ENCODE measurements around the gene KRTAP5-10.
"Not testable (repeated sequence)": the region's sequence is repeated elsewhere in the genome, so short reads cannot be mapped to it uniquely, and the experiment has no call there.

The KRTAP5-10 gene

DNA sequence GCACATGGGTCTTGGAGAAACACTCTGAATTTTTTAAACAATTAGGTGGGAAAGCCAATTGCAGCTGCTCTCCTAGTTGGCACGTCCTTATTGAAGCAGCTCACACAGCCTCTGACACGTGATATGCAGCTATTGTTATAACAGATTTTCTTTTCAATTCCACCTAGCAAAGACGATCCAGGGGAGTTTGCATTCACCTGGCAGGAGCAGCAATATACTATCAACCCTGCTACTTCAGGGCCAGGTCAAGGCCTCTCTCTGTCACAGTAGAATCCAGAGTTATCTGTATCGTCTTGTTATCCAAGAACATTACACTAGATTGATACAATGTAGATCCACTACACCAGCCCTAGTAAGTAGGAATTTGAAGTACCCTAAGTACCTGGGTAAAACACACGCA is 9.1 kb downstream of the KRTAP5-10 start:
- DNase-seq = no peak

DNA sequence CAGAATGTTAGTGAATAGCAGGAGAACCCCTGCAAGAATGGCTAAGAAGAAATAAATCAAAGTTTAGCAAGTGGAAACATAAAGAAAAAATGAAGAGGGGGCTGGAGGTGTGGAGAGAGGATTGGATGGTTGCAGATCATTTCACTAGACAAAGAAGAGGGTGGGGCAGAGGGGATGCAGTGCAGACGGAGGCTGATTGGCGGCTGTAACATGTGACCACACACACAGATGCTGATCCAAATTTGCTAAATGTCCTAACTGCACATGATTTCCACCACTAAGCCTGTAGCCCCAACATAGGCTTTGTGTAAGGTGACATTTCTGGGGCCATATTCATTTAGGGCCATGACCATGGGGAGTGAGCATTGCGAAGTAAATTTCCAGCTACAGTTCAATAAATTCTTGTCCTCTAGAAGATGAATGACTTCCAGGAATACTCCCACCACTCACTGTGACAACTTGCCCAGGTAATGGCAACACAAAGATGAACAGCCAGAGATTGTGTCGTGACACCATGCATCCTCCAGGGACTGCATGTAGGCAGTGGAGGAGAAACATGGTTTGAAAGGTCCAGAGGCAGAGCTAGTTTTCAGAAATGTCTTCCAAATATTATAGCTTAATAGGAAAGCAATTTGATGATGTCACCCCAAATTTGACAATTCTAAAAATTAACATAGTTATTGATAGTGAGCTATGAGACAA is 10.5 kb downstream of the KRTAP5-10 start:
- DNase-seq = no peak

DNA sequence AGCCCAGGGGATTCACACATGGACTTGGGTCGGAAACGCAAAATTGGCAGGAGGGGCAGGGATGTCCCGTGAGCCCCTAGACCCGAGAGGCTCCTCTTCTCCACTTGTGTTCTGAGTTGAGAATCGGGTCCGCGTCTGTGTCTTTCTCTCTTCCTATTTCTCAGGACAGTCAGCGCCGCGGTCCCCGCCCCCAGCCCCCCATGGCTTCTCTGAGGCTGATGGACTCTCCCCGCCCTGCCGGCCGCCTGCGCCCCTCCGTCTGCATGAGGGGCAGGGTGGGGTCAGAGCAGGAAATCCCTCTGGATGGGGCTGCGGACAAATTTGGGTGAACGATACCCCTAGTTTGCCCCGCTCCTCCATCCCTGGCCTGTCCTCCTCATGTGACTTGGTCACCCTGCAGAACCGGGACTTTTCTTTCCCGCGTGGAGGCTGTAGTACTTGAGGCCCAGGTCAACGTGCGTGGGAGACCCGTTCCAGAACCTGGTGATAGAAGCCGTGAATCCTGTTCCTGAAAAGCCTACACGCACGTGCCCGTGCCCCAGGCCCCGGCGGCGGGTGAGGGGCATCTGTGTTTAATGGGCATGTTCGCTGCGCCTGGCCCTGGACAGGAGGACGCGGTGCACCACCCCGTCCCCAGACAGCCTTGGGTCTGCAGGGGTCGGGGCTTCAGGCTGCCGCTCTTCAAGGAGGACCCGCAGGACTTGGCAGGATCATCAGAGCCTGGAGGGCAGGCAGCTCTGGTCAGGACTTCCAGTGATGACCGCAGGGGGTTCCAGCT is 11.5 kb downstream of the KRTAP5-10 start:
- DNase-seq = not testable (repeated sequence)

DNA sequence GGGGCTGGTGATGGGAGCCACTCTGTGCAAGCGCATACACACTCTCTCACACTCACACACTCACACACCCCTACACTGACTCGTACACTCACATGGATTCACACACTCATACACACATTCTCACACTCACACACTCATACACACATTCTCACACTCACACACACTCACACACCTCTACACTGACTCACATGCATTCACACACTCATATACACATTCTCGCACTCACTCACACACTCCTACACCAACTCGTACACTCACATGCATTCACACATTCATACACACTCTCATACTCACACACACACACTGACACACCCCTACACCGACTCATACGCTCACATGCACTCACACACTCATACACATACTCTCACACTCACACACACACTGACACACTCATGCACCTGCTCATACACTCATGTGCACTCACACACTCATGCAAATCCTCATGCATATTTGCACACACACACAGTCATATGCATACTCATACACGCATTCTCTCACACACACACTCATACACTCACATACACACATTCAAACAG is 12.2 kb downstream of the KRTAP5-10 start:
- no peak for DNase-seq

DNA sequence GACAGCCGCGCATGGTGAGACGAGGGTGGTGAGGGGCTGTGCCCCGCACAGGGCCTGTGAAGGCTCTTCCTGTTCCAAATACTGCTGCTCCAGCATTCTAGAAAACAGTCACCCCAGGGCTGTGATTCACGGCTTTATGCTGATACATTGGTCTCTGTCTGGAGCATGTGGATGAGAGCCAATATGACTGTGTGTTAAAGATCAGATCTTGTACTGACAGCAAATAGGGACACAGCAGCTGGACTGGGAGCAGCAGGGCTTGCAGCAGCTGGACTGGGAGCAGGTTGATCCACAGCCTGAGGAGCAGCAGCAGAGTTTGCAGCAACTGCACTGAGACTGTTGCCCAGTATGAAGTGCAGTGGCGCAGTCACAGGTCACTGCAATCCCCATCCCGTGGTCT is 14.2 kb downstream of the KRTAP5-10 start:
- DNase-seq = not testable (repeated sequence)

DNA sequence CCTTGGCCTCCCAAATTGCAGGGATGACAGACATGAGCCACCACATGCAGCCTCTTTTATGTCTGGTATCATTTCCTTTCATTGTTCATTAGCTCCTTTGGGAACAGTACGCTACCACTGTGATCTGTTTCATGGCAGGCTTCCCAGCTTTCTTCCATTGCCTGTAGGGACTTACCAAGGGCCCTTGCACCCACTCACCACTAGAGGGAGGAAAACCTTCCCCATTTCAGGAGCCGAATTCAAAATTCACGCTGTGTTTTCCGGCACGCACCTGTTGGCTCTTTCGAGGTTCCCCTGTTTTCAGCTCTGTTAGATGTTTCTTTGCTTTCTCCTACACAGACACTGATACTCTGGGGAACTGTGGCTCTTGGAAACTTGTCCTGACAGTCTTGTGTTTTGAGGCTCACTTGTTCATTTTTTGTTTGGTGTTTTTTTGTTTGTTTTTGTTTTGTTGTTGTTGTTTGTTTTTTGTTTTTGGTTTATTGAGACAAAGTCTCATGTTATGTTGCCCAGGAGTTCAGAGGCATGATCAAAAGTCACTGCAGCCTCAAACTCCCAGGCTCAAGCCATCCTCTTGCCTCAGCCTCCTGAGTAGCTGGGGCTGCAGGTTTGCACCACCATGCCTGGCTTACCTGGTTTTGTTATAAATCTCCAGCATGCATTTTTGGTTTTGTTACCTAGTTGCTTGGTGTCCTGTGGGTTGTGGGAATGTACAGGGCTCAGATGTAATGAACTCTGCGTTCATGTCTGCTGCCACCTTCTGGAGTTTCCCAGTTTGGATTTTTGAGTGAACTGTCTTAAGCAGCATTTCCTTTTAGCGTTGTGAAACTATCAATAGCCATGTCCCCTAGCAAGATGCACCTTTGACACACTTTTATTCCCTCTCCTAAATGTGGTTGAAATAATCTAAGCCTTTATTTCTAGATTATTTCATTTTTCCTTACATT is 15.0 kb downstream of the KRTAP5-10 start:
- DNase-seq = no peak

DNA sequence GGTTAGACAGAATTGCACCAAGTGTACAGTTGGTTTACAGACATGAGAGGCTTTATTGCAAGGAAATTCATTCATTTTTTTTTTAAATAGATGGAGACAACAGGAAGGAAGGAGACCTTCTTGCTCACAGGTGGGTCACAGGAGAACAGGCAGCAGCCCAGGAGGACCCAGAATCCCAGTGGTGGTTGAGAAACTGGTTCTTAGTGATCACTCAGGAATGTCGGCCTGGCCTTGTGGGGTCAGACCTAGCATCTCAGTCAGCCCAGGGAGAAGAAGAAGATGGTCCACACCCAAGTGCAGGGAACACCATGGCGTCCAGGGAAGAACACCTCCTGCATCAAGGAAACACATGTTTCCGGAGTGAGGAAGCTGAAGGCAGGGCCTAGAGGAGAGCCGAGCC is 16.5 kb downstream of the KRTAP5-10 start:
- DNase-seq = no peak

DNA sequence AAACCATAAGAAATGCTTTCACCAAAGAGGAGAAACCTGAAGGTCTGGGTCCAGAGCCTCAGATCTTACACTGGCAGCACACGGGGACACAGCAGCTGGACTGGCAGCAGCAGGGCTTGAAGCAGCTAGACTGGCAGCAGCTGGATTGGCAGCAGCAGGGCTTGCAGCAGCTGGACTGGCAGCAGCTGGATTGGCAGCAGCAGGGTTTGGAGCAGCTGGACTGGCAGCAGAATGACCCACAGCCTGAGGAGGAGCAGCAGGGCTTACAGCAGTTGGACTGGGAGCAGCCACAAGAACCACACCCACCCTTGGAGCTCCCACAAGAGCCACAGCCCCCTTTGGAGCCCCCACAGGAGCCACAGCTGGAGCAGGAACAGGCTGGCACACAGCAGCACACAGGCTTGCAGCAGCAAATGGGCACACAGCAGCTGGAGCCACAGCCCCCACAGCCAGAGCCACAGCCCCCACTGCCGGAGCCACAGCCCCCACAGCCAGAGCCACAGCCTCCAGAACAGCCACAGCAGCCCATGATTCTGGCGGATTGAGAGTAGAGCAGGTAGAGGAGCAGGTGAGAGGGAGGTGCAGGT is 17.0 kb downstream of the KRTAP5-10 start, which contains the start of gene KRTAP5-11:
KRTAP5-11 (minus strand) TSS at position 567 of the 587 bp plus-strand sequence; CDS start at position 529, 38 bp downstream.
- no peak for DNase-seq

DNA sequence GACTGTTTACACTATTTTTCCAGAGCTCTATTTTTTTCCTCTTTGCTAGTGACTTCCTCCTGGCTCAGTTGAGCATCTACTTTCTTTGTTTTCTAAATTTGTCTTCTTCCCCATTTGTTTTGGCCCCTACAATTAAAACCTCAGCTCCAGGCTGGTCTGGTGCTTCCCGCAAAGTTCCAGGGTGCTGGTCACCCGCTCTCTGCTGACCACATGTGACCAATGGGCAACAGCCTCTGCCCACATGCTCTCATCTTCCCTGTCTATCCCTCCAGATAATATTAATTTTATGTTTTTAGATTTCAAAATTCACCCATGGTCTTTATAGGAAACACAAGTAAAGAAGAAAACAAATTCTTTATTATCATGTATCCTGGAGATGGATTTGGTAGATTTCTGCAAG is 17.6 kb downstream of the KRTAP5-10 start:
- not testable (repeated sequence) for DNase-seq

DNA sequence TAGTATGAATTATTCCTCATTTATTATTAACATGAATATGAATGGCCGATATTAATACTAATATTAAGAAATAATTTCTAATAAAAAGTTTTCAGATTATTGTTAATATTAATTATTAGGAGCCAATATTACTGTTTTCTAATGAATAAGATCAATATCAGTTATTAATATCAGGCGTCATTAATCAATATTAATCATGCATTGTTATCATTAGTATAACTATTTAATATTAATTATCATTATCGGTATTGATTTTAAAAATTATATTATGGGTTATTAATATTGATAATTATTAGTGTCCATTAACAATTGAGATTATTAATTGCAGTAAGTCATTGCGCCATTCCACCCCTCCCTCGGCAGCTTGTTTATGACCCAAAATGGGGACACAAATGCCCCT is 20.3 kb downstream of the KRTAP5-10 start:
- not testable (repeated sequence) for DNase-seq

DNA sequence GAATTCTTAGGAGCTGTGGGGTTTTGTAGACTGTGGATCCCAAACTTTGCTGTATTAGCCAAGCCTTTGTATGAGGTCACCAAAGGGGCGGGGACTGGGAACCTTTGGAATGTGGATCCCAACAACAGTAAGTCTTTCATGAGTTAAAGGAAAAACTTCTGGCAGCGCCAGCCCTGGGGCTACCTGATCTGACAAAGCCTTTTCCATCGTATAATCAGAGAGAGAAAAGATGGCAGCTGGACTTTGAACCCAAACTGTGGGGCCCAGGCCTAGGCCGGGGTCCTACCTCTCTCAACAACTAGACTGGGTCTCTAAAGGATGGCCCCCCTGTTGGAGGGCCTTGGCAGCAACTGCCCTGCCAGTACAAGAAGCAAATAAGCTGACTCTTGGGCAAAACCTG is 23.0 kb downstream of the KRTAP5-10 start:
- DNase-seq = not testable (repeated sequence)

DNA sequence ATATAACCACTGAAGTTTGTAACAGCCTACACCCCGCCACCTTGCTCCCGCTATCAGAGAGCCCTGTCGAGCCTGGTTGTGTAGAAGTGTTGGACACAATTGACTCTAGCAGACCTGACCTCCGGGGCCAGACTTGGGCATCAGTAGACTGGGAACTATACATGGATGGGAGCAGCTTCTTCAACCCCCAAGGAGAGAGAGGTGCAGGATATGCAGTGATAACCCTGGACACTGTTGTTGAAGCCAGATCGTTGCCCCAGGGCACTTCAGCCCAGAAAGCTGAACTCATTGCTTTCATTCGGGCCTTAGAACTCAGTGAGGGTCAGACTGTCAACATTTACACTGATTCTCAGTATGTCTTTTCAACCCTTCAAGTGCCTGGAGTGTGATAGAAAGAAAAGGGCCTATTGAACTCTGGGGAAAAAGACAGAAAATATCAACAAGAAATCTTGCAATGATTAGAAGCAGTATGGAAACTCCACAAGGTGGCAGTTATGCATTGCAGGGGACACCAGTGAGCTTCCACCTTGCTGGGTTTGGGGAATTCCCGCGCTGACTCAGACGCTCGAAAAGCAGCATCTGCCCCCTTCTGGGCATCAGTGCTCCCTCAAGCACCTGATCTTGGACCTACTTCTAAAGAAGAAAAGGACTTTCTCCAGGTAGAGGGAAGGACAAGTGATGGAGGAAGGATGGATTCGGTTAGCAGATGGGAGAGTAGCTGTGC is 23.6 kb downstream of the KRTAP5-10 start:
- not testable (repeated sequence) for DNase-seq

DNA sequence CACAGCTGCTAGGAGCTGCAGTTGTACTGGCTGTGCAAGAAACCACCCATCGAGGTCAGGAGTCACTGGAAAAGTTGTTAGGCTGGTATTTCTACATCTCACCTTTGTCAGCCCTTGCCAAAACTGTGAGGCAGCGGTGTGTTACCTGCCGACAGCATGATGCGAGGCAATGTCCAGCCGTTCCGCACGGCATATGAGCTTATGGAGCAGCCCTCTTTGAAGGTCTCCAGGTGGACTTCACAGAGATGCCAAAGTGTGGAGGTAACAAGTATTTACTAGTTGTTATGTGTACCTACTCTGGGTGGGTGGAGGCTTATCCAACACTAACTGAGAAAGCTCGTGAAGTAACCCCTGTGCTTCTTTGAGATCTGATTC is 24.2 kb downstream of the KRTAP5-10 start:
- not testable (repeated sequence) for DNase-seq

DNA sequence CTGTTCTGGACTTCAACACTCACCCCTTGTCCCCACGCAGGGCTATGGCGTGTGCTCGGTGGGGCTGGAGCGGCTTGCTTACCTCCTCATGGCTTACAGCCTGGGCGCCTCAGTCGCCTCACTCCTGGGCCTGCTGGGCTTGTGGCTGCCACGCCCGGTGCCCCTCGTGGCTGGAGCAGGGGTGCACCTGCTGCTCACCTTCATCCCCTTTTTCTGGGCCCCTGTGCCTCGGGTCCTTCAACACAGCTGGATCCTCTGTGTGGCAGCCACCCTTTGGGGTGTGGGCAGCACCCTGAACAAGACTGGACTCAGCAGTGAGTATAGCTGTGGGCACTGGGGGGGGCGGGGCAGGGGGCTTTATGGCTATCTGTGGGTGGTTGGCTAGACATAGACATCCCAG is 37.9 kb downstream of the KRTAP5-10 start:
- DNase-seq = not testable (repeated sequence)

DNA sequence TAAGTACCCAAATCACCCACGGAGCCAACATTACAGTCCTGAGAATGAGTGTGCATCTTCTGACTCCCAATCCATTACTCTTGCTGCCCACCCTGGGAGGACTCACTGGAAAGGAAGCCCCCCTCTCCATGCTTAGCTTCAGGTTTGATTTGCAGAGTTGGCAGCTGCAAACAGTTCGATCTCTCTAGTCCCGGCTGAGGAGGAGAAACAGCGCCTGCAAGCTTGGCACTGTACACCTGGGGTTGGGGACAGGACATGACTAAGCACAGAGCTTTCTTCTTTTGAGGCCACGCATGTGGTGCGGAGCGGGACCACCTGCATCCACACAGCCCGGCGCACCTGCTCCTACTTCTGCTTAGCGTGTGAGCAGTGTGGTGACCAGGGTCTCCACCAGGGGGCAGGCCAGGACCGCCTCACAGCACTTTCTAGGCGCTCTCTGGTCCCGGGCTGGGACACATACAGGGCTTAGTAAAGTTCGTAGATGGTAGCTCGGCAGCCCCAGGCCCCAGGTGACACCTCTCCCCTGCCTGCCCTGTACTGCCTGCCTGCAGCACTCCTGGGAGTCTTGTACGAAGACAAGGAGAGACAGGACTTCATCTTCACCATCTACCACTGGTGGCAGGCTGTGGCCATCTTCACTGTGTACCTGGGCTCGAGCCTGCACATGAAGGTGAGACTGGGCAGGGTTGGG is 39.6 kb downstream of the KRTAP5-10 start:
- DNase-seq = peak; percentile 29

DNA sequence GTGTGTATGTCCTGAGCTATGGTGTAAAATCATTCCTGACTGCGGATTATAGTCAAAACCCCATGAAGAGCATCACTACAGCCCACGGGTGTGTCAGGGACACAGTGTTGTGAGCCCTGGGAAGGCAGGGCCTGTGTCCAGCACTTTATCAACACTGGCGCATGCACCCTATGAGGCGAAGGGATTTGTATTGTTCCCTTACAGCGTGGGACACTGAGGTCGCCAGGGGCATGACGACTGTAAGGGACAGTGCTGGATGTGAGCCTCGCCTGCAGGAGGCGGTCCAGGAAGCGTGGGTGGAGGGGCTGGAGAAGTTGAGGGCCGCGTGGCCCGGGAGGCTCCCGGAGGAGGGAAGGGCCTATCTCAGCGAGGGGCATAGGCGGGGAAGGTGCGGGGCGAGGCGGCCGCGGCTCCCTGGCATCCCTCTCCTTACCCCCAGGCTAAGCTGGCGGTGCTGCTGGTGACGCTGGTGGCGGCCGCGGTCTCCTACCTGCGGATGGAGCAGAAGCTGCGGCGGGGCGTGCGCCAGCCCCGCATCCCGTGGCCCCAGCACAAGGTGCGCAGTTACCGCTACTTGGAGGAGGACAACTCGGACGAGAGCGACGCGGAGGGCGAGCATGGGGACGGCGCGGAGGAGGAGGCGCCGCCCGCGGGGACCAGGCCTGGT is 41.6 kb downstream of the KRTAP5-10 start:
- DNase-seq = not testable (repeated sequence)

DNA sequence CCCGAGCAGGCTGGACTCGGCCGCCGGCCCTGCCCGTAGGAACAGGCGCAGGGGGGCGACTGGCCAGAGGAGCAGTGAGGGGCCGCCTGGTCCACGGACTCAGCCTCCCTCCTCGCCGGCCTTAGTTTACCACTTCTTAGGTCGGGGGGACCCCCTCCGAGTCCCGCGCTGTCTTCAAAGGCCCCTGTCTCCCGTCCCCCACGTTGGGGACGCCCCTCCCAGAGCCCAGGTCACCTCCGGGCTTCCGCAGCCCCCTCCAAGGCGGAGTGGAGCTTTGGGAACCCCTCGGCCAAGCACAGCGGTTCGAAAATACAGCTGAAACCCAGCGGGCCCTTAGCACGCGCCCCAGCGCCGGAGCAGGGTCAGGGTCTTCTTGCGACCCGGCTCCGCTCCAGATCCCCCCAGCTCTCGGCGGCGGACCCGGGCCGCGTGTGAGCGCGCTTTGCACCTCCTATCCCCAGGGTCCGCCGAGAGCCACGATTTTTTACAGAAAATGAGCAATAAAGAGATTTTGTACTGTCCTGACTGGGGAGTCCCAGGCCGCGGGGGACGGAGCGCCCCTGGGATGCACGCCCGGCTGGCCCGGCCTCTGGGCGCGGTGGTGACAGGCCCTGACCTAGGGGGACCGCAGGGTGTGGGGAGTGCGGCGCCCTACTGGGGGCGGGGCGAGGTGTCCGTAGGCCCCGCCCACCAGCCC is 42.3 kb downstream of the KRTAP5-10 start:
- not testable (repeated sequence) for DNase-seq

DNA sequence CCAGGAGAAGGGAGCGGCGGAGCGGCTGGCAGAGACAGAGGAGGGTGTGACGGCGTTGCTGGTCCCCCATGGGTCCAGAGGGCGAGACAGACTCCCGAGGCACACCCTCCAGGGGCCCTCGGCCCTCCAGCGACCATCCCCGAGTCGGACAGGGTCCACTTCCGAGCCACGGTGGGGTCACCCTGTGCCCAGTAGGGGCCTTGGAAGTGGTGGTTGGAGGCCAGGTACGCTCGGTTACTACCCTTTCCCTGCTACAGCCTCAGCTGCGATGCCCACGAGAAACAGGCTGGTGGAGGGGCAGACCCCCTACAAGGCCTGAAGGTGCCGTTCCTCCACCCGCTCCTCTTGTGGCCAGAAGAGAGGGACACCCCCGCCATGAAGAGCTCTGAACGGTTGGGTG is 42.9 kb downstream of the KRTAP5-10 start:
- not testable (repeated sequence) for DNase-seq

DNA sequence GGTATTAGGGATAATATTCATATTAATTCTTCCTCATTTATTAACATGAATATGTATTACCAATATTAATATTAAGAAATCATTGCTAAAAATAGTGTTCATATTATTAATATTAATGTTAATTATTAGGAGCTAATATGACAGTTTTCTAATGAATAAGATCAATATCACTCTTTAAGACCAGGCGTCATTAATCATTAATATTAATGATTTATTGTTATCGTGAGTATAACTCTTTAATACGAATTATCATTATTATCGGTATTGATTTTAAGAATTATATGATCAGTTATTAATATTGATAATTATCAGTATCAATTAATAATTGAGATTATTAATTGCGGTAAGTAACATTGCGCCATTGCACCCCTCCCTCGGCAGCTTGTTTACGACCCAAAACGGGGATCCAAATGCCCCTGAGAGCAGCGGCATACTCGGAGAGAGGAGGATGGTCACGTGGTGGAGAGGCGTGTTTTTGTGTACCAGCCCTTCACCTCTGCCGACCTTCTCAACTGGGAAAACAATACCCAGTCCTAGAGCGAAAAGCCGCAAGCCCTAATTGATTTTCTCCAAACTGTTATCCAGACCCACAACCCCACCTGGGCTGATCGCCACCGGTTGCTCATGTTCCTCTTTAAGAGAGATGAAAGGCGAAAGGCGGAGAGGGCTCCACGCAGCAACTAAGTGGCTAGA is 46.0 kb downstream of the KRTAP5-10 start:
- not testable (repeated sequence) for DNase-seq
